Astrocyte of the hippocampus (primary cell): ENCODE measurements around the gene ATCAY.
A peak's percentile ranks its signal among the peaks of the same experiment; 100 is the strongest.
"Not testable (repeated sequence)": the region's sequence is repeated elsewhere in the genome, so short reads cannot be mapped to it uniquely, and the experiment has no call there.

ENCODE experiments used
- DNase-seq: peaks from one replicate; pipeline ENCODE4 v3.0.0; 2011; ENCODE audit warnings: low read depth, low spot score

The ATCAY gene

GRCh38 chr19:3947316-3947933 lies 66.9 kb downstream of the ATCAY start:
- DNase-seq, result not testable (repeated sequence)

- DNase-seq, result no peak
Observed at GRCh38 chr19:3949294-3949693, 68.8 kb downstream of the ATCAY start.

- DNase-seq, result no peak
Observed at GRCh38 chr19:3949997-3950859, 69.7 kb downstream of the ATCAY start.

- DNase-seq, result no peak
Observed at GRCh38 chr19:3950871-3951861, 70.7 kb downstream of the ATCAY start.

- DNase-seq, result not testable (repeated sequence)
Observed at GRCh38 chr19:3952755-3953276, 72.3 kb downstream of the ATCAY start.

GRCh38 chr19:3954107-3954506 lies 73.6 kb downstream of the ATCAY start:
- DNase-seq, result no peak

- DNase-seq, result not testable (repeated sequence)
Observed at GRCh38 chr19:3955276-3955675, 74.8 kb downstream of the ATCAY start.

GRCh38 chr19:3955688-3956087 lies 75.2 kb downstream of the ATCAY start:
- no peak for DNase-seq

- no peak for DNase-seq
Observed at GRCh38 chr19:3958836-3959765, 78.6 kb downstream of the ATCAY start.

GRCh38 chr19:3959766-3960131 lies 79.3 kb downstream of the ATCAY start:
- DNase-seq, result no peak

GRCh38 chr19:3961007-3961406 lies 80.5 kb downstream of the ATCAY start:
- no peak for DNase-seq

- DNase-seq, result no peak
Observed at GRCh38 chr19:3963458-3964255, 83.2 kb downstream of the ATCAY start.

GRCh38 chr19:3964256-3965194 lies 84.0 kb downstream of the ATCAY start:
- no peak for DNase-seq

GRCh38 chr19:3966051-3967017 lies 85.8 kb downstream of the ATCAY start:
- no peak for DNase-seq

- DNase-seq, result not testable (repeated sequence)
Observed at GRCh38 chr19:3967983-3968382, 87.5 kb downstream of the ATCAY start.

- peak; percentile 99 for DNase-seq
Observed at GRCh38 chr19:3968556-3969434, 88.3 kb downstream of the ATCAY start.
